Hepatocyte (in vitro differentiated cells): Measurements from ENCODE around the gene PI4KA. TPM values are rescaled to one million over a fixed set of nuclear protein-coding genes. Genes with fewer than 3 reads are reported as not detected.

Experiments
- DNase-seq: peaks from one replicate; pipeline ENCODE4 v3.0.0-alpha.2; 2016; ENCODE audit warnings: low spot score
- H2AFZ ChIP-seq: fragments of 200-600 bp; sonication (generic); 2 replicates; pipeline ENCODE4 v1.6.0; 2016; ENCODE audit warnings: antibody characterized with exemption, mild to moderate bottlenecking
- H3K27ac ChIP-seq: fragments of 200-600 bp; sonication (generic); 2 replicates; pipeline ENCODE4 v1.5.1; 2016; ENCODE audit warnings: mild to moderate bottlenecking
- H3K27me3 ChIP-seq: fragments of 200-600 bp; sonication (generic); 2 replicates; pipeline ENCODE4 v1.6.1; 2016
- H3K36me3 ChIP-seq: fragments of 200-600 bp; sonication (generic); replicated peaks from 2 replicates; pipeline ENCODE4 v1.5.1; 2016; ENCODE audit warnings: low read depth; ENCODE audit not compliant: insufficient read depth
- H3K4me1 ChIP-seq: fragments of 200-600 bp; sonication (generic); 2 replicates; pipeline ENCODE4 v1.5.1; 2016; ENCODE audit warnings: mild to moderate bottlenecking, moderate library complexity; ENCODE audit not compliant: insufficient read depth
- H3K4me2 ChIP-seq: fragments of 200-600 bp; sonication (generic); 2 replicates; pipeline ENCODE4 v1.6.0; 2016
- H3K4me3 ChIP-seq: fragments of 200-600 bp; sonication (generic); 2 replicates; pipeline ENCODE4 v1.5.1; 2016; ENCODE audit warnings: mild to moderate bottlenecking
- H3K79me2 ChIP-seq: fragments of 200-600 bp; sonication (generic); 2 replicates; pipeline ENCODE4 v1.6.0; 2017; ENCODE audit warnings: mild to moderate bottlenecking
- H3K9me2 ChIP-seq: fragments of 200-600 bp; sonication (generic); replicated peaks from 2 replicates; pipeline ENCODE4 v1.6.0; 2017; ENCODE audit warnings: mild to moderate bottlenecking; ENCODE audit not compliant: insufficient read depth
- H3K9me3 ChIP-seq: fragments of 200-600 bp; sonication (generic); 2 replicates; pipeline ENCODE4 v1.5.1; 2016; ENCODE audit warnings: low read depth, mild to moderate bottlenecking
- H4K20me1 ChIP-seq: fragments of 200-600 bp; sonication (generic); 2 replicates; pipeline ENCODE4 v1.6.0; 2016; ENCODE audit warnings: mild to moderate bottlenecking; ENCODE audit not compliant: insufficient read depth, poor library complexity, severe bottlenecking
- CTCF ChIP-seq: fragments of 200-600 bp; sonication (generic); IDR thresholded peaks from 2 replicates; pipeline ENCODE4 v1.5.1; 2016; ENCODE audit warnings: antibody characterized with exemption, mild to moderate bottlenecking; ENCODE audit not compliant: poor library complexity
- EZH2 ChIP-seq: fragments of 200-600 bp; sonication (generic); IDR thresholded peaks from 2 replicates; pipeline ENCODE4 v1.6.1; 2016; ENCODE audit warnings: antibody characterized with exemption, mild to moderate bottlenecking, borderline replicate concordance
- EZH2phosphoT487 ChIP-seq: fragments of 200-600 bp; sonication (generic); IDR thresholded peaks from one replicate; pipeline ENCODE4 v1.6.1; 2018; ENCODE audit warnings: antibody characterized with exemption, mild to moderate bottlenecking, low read depth, moderate library complexity; ENCODE audit not compliant: unreplicated experiment, severe bottlenecking
- WGBS: methylation state at CpG from one replicate; pipeline ENCODE4 v1.1.6; 2016; ENCODE audit warnings: low lambda C conversion rate; ENCODE audit errors: missing lambda C conversion rate; 5-methylcytosine and 5-hydroxymethylcytosine counted together
- polyA plus RNA-seq: library from polyadenylated mRNA; unstranded; fragments of >200 nt; fragmentation: Nextera tagmentation; extraction: Ambion mirVana; gene quantifications from 2 replicates; pipeline ENCODE4 v1.2.1, GENCODE V29; 2016
- total RNA-seq: library from RNA; depleted of rRNA; stranded (reverse); fragments of >200 nt; gene quantifications from 2 replicates; pipeline ENCODE4 v1.2.3, GENCODE V29; 2014

Gene PI4KA
- total RNA-seq (59.1 and 62.2 TPM in 2 replicates), polyA plus RNA-seq (75.7 and 80.5 TPM in 2 replicates)

GRCh38 chr22:20858615-20859416 lies at the start of gene PI4KA, which contains the start of gene SNAP29:
TSS of gene PI4KA (minus strand) at chr22:20858811. CDS start at chr22:20858725, 86 bp downstream.
TSS of gene SNAP29 (plus strand) at chr22:20859007. CDS start at chr22:20859111, 104 bp downstream.
- Histone ChIP-seq H3K36me3 (no peaks in the 10 kb centered on the region), H3K79me2 (peaks cover 87% of the 10 kb centered on the region)

GRCh38 chr22:20906387-20906767 lies 47.8 kb upstream of the PI4KA start:
- Histone ChIP-seq H3K4me3 (no peak overlapping the region), H3K79me2 (no peaks in the 10 kb centered on the region), H3K9me2 (no peaks in the 10 kb centered on the region), H3K27me3 (no peaks in the 10 kb centered on the region), H2AFZ (no peak overlapping the region), H3K27ac (no peak overlapping the region), H3K36me3 (no peaks in the 10 kb centered on the region), H4K20me1 (no peaks in the 10 kb centered on the region), H3K4me2 (no peak overlapping the region), H3K9me3 (no peaks in the 10 kb centered on the region), H3K4me1 (no peaks in the 10 kb centered on the region)
- DNase-seq = no peak
- TF ChIP-seq EZH2phosphoT487 (no peak), EZH2 (no peak), CTCF (no peak)
- 89% methylated on average over 3 of the region's 3 CpGs for WGBS

More at GRCh38 chr22:20858615-20859416, at the start of gene PI4KA, which contains the start of gene SNAP29:
- WGBS = under 1% methylated on average over 88 of the region's 100 CpGs
- H3K9me3 ChIP-seq = no peaks in the 10 kb centered on the region
- H2AFZ ChIP-seq = peak within 1 kb of the TSS; percentile 72
- H3K4me3 ChIP-seq = peak within 1 kb of the TSS; percentile 78
- H3K4me2 ChIP-seq = peak within 1 kb of the TSS; percentile 95
- H3K27me3 ChIP-seq = no peaks in the 10 kb centered on the region
- H3K9me2 ChIP-seq = no peaks in the 10 kb centered on the region
- H3K27ac ChIP-seq = peak within 1 kb of the TSS; percentile 97
- DNase-seq = peak; percentile 100
- TF ChIP-seq EZH2phosphoT487 (no peak), EZH2 (no peak), CTCF (no peak)
- H3K4me1 ChIP-seq = peaks cover 26% of the 10 kb centered on the region
- peaks cover 24% of the 10 kb centered on the region for H4K20me1 ChIP-seq

- H3K4me2 ChIP-seq = no peak overlapping the region
- DNase-seq = no peak
- H3K9me3 ChIP-seq = no peaks in the 10 kb centered on the region
- WGBS = 68% methylated on average over 4 of the region's 4 CpGs
- H2AFZ ChIP-seq = no peak overlapping the region
- no peaks in the 10 kb centered on the region for H3K79me2 ChIP-seq
- no peaks in the 10 kb centered on the region for H4K20me1 ChIP-seq
- H3K36me3 ChIP-seq = no peaks in the 10 kb centered on the region
- no peaks in the 10 kb centered on the region for H3K9me2 ChIP-seq
- H3K27me3 ChIP-seq = no peaks in the 10 kb centered on the region
- TF ChIP-seq EZH2 (no peak), CTCF (no peak), EZH2phosphoT487 (no peak)
- no peaks in the 10 kb centered on the region for H3K4me1 ChIP-seq
- no peak overlapping the region for H3K4me3 ChIP-seq
- H3K27ac ChIP-seq = no peak overlapping the region
These were observed 47.1 kb upstream of the PI4KA start for GRCh38 chr22:20905415-20906386.
